ENCODE data around the gene TFDP1. TPM values are rescaled to one million over a fixed set of nuclear protein-coding genes. Genes with fewer than 3 reads are reported as not detected.

The TFDP1 gene
- total RNA-seq, 4 donors from 2014 or later, result 21.9 to 49.0 (median 29.2) TPM

- no peaks in the 10 kb centered on the region for H3K27me3 ChIP-seq
- no peak overlapping the region for H3K4me3 ChIP-seq
- no peaks in the 10 kb centered on the region for H3K4me1 ChIP-seq
- no peak overlapping the region for H3K27ac ChIP-seq
- peaks cover 0 to 67% of the 10 kb centered on the region in 2 donors for H3K36me3 ChIP-seq
- no peaks in the 10 kb centered on the region for H3K9me3 ChIP-seq
- no peak for TF ChIP-seq CTCF (IDR thresholded peaks at IDR 0.05)
- TF ChIP-seq POLR2AphosphoS5 (IDR thresholded peaks at IDR 0.05), result no peak
- TF ChIP-seq POLR2A (IDR thresholded peaks at IDR 0.05), result no peak
- TF ChIP-seq EP300 (IDR thresholded peaks at IDR 0.05), result no peak
- ATAC-seq, result no peak
- no CpG with 5 or more reads among the region's 13 CpGs for WGBS, 2 donors (ENCODE audit: low coverage in 1 of 2)
These were observed 25.1 kb downstream of the TFDP1 start for GRCh38 chr13:113609616-113610015.

- H3K27ac ChIP-seq, result no peak overlapping the region
- peaks cover 0 to 73% of the 10 kb centered on the region in 2 donors for H3K36me3 ChIP-seq
- 86 to 92% methylated on average over 8 to 9 of the region's 19 CpGs for WGBS, 2 donors (ENCODE audit: low coverage in 1 of 2)
- no peak overlapping the region for H3K4me3 ChIP-seq
- H3K27me3 ChIP-seq, result no peaks in the 10 kb centered on the region
- ATAC-seq, result no peak
- no peaks in the 10 kb centered on the region for H3K4me1 ChIP-seq
- no peaks in the 10 kb centered on the region for H3K9me3 ChIP-seq
- TF ChIP-seq POLR2AphosphoS5 (IDR thresholded peaks at IDR 0.05) (no peak), EP300 (IDR thresholded peaks at IDR 0.05) (no peak), POLR2A (IDR thresholded peaks at IDR 0.05) (no peak), CTCF (IDR thresholded peaks at IDR 0.05) (no peak)
These were observed 25.7 kb downstream of the TFDP1 start for GRCh38 chr13:113610266-113610665.

- no peak for ATAC-seq
- H3K36me3 ChIP-seq, result peaks cover 0 to 61% of the 10 kb centered on the region in 2 donors
- WGBS, 2 donors (ENCODE audit: low coverage in 1 of 2), result 93% methylated on average over 3 of the region's 5 CpGs; no CpG with 5 or more reads in 1 of the 2 donors
- H3K9me3 ChIP-seq, result no peaks in the 10 kb centered on the region
- TF ChIP-seq CTCF (IDR thresholded peaks at IDR 0.05), result no peak
- no peak for TF ChIP-seq POLR2A (IDR thresholded peaks at IDR 0.05)
- no peak for TF ChIP-seq EP300 (IDR thresholded peaks at IDR 0.05)
- no peak for TF ChIP-seq POLR2AphosphoS5 (IDR thresholded peaks at IDR 0.05)
- H3K4me3 ChIP-seq, result no peak overlapping the region
- no peaks in the 10 kb centered on the region for H3K27me3 ChIP-seq
- H3K4me1 ChIP-seq, result no peaks in the 10 kb centered on the region
- H3K27ac ChIP-seq, result no peak overlapping the region
These were observed 27.4 kb downstream of the TFDP1 start for GRCh38 chr13:113611996-113612395.

GRCh38 chr13:113612607-113613006 lies 28.1 kb downstream of the TFDP1 start:
- TF ChIP-seq POLR2A (IDR thresholded peaks at IDR 0.05) (no peak), EP300 (IDR thresholded peaks at IDR 0.05) (no peak), POLR2AphosphoS5 (IDR thresholded peaks at IDR 0.05) (no peak), CTCF (IDR thresholded peaks at IDR 0.05) (no peak)
- Histone ChIP-seq H3K9me3 (no peaks in the 10 kb centered on the region), H3K27me3 (no peaks in the 10 kb centered on the region), H3K36me3 (peaks cover 0 to 64% of the 10 kb centered on the region in 2 donors), H3K4me3 (no peak overlapping the region), H3K27ac (no peak overlapping the region), H3K4me1 (no peaks in the 10 kb centered on the region)
- 86% methylated on average over 10 of the region's 10 CpGs; no CpG with 5 or more reads in 1 of the 2 donors for WGBS, 2 donors (ENCODE audit: low coverage in 1 of 2)
- no peak for ATAC-seq

GRCh38 chr13:113613789-113614379 lies 29.3 kb downstream of the TFDP1 start:
- H3K4me1 ChIP-seq, result no peaks in the 10 kb centered on the region
- no peaks in the 10 kb centered on the region for H3K27me3 ChIP-seq
- TF ChIP-seq POLR2AphosphoS5 (IDR thresholded peaks at IDR 0.05) (no peak), POLR2A (IDR thresholded peaks at IDR 0.05) (no peak), EP300 (IDR thresholded peaks at IDR 0.05) (no peak), CTCF (IDR thresholded peaks at IDR 0.05) (no peak)
- 89 to 95% methylated on average over 12 to 15 of the region's 16 CpGs for WGBS, 2 donors (ENCODE audit: low coverage in 1 of 2)
- no peak overlapping the region for H3K27ac ChIP-seq
- no peaks in the 10 kb centered on the region for H3K9me3 ChIP-seq
- H3K4me3 ChIP-seq, result no peak overlapping the region
- H3K36me3 ChIP-seq, result peaks cover 0 to 52% of the 10 kb centered on the region in 2 donors
- no peak for ATAC-seq

Data from gastroesophageal sphincter (tissue), 4 donors.